GM12873 (cell line): ENCODE measurements around the gene GRIA1.

Experiments used
- CTCF ChIP-seq: IDR thresholded peaks from 2 replicates; pipeline ENCODE4 v1.5.1; 2012; ENCODE audit warnings: low read depth, mild to moderate bottlenecking, moderate library complexity, low read length, control low read depth; ENCODE audit not compliant: insufficient read depth; ENCODE audit errors: missing control alignments

GRIA1 gene

GRCh38 chr5:153629027-153629895 is 138.8 kb downstream of the GRIA1 start:
- TF ChIP-seq CTCF = no peak

GRCh38 chr5:153630546-153630945 is 140.1 kb downstream of the GRIA1 start:
- no peak for TF ChIP-seq CTCF

GRCh38 chr5:153632748-153633290 is 142.3 kb downstream of the GRIA1 start:
- no peak for TF ChIP-seq CTCF

- no peak for TF ChIP-seq CTCF
Measured at GRCh38 chr5:153636670-153637451, 146.4 kb downstream of the GRIA1 start.

GRCh38 chr5:153640293-153640692 is 149.8 kb downstream of the GRIA1 start:
- no peak for TF ChIP-seq CTCF

GRCh38 chr5:153641183-153641688 is 150.8 kb downstream of the GRIA1 start:
- no peak for TF ChIP-seq CTCF
